HG02981 (cell line): ENCODE measurements around the gene PFKFB4.

Source experiments
- ATAC-seq: cut with Tn5 transposase; IDR thresholded peaks from one replicate; pipeline ENCODE4 v1.9.1; 2021; ENCODE audit warnings: mild to moderate bottlenecking, moderate library complexity; ENCODE audit not compliant: unreplicated experiment

Gene PFKFB4

DNA sequence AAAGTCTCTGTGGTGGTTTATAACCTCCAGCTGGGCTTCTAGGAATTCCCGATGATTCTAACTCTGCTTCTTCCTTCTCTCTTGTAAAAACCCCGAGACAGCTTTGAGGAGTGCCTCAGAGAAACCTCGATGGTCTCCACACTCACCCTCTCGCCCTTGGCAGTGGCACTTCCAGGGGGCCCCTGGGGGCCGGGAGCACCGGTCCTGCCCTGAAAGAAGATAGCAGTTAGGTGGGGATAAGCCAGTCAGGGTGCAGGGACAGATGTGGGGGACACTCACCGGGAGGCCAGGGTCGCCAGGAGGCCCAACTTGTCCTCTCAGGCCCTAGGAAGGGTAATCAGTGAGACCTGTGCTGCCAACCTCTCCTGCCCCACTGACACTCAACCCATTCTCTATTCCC is 28.8 kb upstream of the PFKFB4 start:
- no peak for ATAC-seq

DNA sequence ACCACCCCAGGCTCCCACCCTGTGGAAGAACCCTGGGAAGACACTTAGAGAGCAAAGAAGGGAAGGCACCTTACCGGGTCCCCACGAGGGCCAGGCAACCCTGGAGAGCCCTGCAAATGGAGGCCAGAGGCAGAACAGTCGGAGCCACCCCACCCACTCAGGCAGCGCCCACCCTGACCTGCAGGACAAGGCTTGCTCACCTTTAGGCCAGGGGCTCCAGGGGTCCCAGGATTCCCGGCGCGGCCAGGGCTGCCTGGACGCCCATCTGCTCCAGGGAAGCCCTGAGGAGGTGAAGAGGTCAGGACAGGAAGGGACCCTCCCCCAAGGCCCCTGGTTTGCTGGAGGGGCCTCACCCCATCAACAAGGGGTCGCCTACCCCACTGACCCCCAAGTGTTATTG is 28.2 kb upstream of the PFKFB4 start:
- no peak for ATAC-seq

DNA sequence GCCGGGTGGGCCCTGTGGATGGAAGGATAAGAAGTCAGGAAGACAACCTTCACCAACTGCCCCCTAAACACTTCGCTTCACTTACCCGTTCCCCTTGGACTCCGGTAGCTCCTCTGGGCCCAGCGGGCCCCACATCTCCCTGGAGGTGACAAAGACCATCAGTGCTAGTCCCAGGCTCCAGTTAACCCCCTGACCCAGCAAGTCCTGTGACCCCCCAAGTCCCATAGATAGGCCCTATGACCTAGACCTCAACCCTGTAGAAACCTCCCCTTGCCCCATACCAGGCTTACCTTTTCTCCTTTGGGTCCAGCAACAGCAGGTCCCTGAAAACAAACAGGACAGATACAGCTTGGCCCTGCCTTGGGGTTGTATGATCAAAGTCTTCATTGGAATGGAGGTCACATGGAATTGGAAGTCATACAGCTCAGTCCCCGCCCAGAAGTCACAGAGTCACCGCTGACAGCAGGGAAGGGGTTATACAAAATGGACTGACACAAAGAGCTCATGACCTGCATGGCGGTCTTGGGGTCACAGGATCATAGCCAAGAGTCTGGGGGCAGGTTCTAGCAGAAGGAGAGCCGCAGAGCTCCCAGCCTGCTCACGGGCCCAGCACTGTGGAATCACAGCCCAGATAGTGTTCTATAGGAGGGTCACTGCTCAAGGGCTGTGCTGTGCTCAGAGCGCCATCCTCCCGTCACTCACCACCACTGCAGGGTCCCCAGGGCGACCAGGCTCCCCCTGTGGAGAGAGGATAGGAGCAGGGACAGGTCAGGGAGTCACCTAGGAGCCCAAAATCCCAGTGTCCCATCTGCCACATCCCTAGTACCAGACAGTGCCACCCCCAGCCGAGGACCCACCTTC is 25.2 kb upstream of the PFKFB4 start:
- ATAC-seq, result no peak

DNA sequence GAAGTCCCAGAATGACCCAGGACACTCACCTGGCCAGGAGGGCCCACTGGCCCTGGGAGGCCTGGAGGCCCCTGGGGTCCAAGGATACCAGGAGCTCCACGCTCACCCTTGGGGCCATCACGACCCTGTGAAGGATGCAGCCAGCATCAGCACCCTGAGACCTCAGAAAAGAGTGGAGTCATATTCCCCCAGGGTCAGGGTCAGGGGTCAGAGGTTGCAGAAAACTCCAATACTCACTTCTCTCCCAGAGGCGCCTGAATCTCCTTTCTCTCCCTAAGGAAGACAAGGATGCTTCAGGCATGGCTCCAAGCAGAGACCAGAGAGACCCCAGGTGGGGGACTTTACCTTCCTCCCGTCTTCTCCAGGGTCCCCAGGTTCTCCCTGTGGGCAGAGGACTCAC is 20.0 kb upstream of the PFKFB4 start:
- ATAC-seq, result no peak

- ATAC-seq, result no peak
These were observed 18.8 kb upstream of the PFKFB4 start for GRCh38 chr3:48575366-48575765.

DNA sequence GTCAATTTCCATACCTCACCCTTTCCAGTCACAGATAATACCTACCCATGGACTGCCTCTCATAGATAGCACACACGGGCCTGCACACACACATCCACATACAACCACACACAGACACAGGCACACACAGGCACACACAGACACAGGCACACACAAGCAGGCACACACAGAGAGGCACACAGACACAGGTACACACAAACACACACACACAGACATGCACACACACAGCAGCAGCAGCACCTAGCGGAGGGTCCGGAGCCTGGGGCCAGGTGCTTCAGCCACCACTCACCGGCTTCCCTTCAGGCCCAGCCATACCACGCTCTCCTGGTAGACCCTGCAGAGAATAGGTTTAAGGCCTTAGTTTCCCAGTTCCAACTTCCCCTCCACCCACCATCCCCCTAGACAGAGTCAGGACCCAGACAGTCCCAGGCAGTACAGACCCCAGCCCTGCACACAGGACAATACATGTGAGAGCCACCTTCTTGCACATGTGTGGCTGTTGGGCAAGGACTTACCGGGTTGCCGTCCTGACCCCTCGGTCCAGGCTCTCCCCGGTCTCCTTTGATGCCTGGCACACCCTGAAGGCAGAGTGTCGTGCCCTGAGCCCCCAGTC is 17.5 kb upstream of the PFKFB4 start:
- ATAC-seq, result no peak

DNA sequence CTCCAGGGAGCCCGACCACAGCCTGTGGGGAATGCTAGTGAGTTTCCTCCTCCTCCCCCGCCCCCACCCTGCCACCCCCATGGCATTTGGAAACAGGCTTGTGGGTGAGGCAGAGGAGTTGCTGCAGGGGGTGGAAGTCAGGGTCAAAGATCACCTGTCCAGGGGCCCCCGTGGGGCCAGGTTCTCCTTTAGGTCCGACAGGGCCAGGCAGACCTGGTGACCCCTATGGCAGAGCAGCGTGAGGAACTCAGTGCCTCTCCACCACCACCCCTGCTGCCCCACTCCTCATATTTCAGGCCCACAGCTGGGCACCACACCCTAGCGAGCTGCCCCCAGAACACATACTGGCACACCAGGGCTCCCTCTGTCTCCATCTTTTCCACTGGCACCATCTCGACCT is 15.9 kb upstream of the PFKFB4 start:
- no peak for ATAC-seq

- no peak for ATAC-seq
These were observed 15.3 kb upstream of the PFKFB4 start for GRCh38 chr3:48571938-48572337.

DNA sequence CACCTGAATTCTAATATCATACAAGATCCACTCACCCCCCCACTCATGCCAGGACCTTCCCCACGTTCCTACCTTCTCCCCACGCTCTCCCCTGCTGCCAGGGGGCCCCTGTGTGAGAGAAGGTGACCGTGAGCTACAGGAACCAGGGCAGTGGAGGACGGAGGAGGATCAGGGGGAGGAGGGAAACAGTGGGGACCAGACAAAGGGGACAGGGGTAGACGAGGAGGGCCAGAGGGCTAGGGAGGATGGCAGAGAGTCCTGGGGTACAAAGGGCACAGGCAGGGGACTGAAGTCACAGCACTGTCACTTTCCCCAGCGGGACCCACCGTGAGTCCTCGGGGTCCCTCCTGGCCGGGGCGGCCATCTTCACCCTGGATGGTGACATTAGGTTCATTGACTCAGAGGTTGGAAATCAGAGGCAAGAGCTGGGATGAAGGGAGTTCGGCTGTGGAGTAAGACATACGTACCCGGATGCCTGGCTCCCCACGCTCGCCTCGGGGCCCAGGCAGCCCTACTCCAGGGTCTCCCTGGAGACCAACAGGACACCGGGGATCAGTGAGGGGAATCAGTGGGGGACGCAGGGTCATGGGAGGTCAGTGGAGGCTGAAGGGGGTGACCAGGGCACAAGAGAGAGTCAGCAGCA is 13.3 kb upstream of the PFKFB4 start:
- no peak for ATAC-seq

GRCh38 chr3:48569400-48569799 is 12.8 kb upstream of the PFKFB4 start:
- no peak for ATAC-seq

DNA sequence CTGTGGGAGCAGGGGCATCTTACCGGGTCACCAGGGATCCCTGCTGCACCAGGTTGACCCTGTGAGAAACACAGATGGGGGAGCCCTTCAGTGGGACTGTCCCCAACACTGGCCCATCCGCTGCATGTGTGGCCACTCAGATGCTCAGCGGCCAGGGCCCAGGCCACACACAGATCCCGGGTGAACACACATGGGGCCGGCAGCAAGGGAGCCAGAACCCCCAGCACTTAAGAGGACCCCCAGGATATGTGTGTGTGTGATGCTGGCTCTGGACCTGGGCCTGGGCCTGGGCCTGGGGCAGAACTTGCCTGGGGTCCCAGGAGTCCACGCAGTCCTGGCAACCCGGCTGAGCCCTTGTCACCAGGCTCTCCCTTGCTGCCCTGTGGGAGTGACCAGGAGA is 11.9 kb upstream of the PFKFB4 start:
- ATAC-seq, result no peak

GRCh38 chr3:48567500-48567899 is 10.9 kb upstream of the PFKFB4 start:
- ATAC-seq, result no peak

DNA sequence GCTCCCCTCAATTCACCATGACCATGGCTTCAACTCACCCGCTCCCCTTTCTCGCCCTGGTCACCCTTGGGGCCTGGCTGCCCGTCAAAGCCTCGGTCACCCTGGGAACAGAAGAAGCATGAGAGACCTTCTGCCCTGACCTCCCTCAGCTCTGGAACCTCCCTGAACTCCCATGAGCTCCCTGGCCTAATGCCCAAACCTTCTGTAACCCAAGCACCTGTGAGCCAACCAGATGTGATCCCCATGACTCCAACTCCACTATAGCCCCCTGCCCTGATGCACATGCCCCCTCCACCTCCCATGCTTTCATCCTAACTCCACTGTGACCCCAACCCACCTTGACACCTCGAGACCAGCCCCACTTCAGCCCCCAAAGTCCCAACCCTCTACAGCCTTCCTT is 10.5 kb upstream of the PFKFB4 start:
- ATAC-seq, result no peak

GRCh38 chr3:48566401-48566760 is 9.8 kb upstream of the PFKFB4 start:
- no peak for ATAC-seq

DNA sequence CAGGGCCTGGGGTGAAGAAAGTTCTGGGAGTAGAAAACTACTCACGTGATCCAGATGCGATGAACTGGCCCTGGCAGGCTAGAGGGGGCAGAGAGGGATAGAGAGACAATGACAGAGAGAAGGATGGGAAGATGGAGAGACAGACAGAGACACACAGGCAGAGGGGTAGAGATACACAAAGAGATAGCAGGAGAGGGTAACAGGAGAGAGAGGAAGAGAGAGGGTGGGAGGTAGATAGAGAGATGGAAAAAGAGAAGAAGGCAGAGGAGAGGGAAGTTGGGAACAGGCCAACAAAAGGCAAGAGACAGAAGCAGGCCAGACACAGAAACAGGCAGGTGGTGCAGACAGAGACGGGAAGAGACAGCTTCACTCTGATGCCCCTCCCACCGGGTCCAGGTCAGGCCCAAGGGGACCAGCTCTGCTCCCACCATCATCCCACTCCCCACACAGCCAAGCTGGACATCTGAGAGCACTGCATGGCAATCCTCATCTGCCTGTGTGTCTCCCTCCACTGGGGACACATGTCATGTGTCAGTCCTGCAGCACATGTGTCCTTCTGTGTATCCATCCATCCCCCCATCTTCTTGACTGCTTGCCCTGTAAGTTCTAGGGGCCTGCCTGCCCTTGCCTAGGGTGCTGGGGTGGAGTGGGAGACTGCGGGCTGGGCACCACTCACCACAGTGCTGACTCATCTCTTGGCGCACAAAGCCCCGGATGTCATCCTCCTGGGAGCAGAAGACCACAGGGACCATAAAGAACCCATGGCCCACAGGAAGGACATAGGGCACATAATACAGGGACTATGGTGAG is 9.2 kb upstream of the PFKFB4 start:
- ATAC-seq, result no peak

- no peak for ATAC-seq
These were observed 8.6 kb upstream of the PFKFB4 start for GRCh38 chr3:48565186-48565585.

- no peak for ATAC-seq
These were observed 8.1 kb upstream of the PFKFB4 start for GRCh38 chr3:48564667-48565066.

GRCh38 chr3:48564022-48564421 is 7.4 kb upstream of the PFKFB4 start:
- ATAC-seq, result no peak

GRCh38 chr3:48563382-48563918 is 6.8 kb upstream of the PFKFB4 start, which contains the start of gene UCN2:
TSS of gene UCN2 (minus strand) at chr3:48563781. CDS start at chr3:48563124, 657 bp downstream.
- ATAC-seq, result no peak

DNA sequence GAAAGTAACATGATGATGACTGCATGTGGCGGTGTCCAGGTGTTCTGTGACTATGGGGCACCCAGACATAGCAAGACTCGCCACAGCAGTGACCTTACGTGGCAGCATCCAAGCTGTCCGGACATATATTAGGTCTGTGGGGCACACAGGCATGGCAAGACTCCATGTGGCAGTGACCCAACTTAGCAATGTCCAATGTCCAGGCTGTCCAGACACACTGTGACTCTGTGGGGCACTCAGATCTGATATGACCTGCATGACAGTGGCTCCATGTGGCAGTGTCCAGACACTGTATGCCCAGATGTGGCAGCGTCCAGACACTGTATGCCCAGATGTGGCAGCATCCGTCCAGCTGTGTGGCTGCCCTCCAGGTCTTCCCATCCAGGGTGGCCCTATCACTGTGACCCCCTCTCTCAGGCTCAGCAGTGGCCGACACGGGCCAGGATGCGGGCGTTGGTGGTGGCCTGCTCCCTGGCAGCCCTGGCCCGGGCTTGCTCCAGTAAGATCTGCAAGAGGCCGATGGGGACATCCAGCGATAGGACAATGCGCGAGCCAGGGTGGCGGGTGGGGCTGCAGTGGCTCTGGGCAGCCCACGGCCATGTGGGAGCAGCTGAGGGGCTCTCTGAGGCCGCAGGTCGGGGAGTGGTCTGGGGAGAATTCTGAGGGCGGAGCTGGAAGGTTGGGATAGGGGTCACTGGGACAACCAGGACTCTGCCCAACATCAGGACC is 5.9 kb upstream of the PFKFB4 start:
- ATAC-seq, result no peak
